OCI-LY3 (cell line): ENCODE data around the gene RPL41.

ENCODE experiments used
- H2AFZ ChIP-seq: fragments of 200-600, 300-600 bp; shearing (Covaris generic); 2 replicates; pipeline ENCODE4 v1.6.0; 2014; ENCODE audit warnings: antibody characterized with exemption, low read depth, low read length
- H3K27ac ChIP-seq: fragments of 200-600, 300-600 bp; sonication (generic); 2 replicates; pipeline ENCODE4 v1.5.1; 2014; ENCODE audit warnings: mild to moderate bottlenecking, low read length, moderate library complexity, mixed read lengths
- H3K27me3 ChIP-seq: fragments of 200-600, 300-600 bp; sonication (generic); 2 replicates; pipeline ENCODE4 v1.6.1; 2014; ENCODE audit warnings: low read depth, low read length, mixed read lengths
- H3K36me3 ChIP-seq: fragments of 200-600, 300-600 bp; sonication (generic); replicated peaks from 2 replicates; pipeline ENCODE3; 2014; ENCODE audit warnings: low read depth, low read length, mixed read lengths
- H3K4me1 ChIP-seq: fragments of 300-600, 200-600 bp; sonication (generic); 2 replicates; pipeline ENCODE4 v1.6.1; 2014; ENCODE audit warnings: low read length, mixed read lengths
- H3K4me2 ChIP-seq: fragments of 200-600, 300-600 bp; sonication (generic); 2 replicates; pipeline ENCODE4 v1.6.1; 2014; ENCODE audit warnings: low read length, mixed read lengths
- H3K4me3 ChIP-seq: fragments of 300-600, 200-600 bp; sonication (generic); 2 replicates; pipeline ENCODE4 v1.5.1; 2014; ENCODE audit warnings: antibody characterized with exemption, mild to moderate bottlenecking, low read length, moderate library complexity
- H3K79me2 ChIP-seq: fragments of 300-600, 200-600 bp; shearing (Covaris generic); 2 replicates; pipeline ENCODE4 v1.6.1; 2014; ENCODE audit warnings: mild to moderate bottlenecking, low read length, mixed read lengths
- H3K9ac ChIP-seq: fragments of 300-600, 200-600 bp; shearing (Covaris generic); 2 replicates; pipeline ENCODE4 v1.6.0; 2014; ENCODE audit warnings: mild to moderate bottlenecking, low read length, moderate library complexity
- H3K9me3 ChIP-seq: fragments of 200-600, 300-600 bp; shearing (Covaris generic); 2 replicates; pipeline ENCODE4 v1.6.1; 2014; ENCODE audit warnings: low read length, mixed read lengths; ENCODE audit not compliant: insufficient read depth
- H4K20me1 ChIP-seq: fragments of 200-600, 300-600 bp; sonication (generic); 2 replicates; pipeline ENCODE4 v1.6.1; 2016; ENCODE audit warnings: low read length, mixed read lengths; ENCODE audit not compliant: insufficient read depth
- EZH2phosphoT487 ChIP-seq: fragments of 200-600 bp; shearing (Covaris generic); IDR thresholded peaks from 2 replicates; pipeline ENCODE4 v1.6.1; 2018; ENCODE audit warnings: antibody characterized with exemption, mixed run types, low read depth
- TF ChIP-seq, protein P1 (sequence below): fragments of 200-600, 300-600 bp; sonication (generic); IDR thresholded peaks from 2 replicates; pipeline ENCODE4 v1.5.1; 2014; ENCODE audit warnings: antibody characterized with exemption, low read length, low read depth

The RPL41 gene

DNA sequence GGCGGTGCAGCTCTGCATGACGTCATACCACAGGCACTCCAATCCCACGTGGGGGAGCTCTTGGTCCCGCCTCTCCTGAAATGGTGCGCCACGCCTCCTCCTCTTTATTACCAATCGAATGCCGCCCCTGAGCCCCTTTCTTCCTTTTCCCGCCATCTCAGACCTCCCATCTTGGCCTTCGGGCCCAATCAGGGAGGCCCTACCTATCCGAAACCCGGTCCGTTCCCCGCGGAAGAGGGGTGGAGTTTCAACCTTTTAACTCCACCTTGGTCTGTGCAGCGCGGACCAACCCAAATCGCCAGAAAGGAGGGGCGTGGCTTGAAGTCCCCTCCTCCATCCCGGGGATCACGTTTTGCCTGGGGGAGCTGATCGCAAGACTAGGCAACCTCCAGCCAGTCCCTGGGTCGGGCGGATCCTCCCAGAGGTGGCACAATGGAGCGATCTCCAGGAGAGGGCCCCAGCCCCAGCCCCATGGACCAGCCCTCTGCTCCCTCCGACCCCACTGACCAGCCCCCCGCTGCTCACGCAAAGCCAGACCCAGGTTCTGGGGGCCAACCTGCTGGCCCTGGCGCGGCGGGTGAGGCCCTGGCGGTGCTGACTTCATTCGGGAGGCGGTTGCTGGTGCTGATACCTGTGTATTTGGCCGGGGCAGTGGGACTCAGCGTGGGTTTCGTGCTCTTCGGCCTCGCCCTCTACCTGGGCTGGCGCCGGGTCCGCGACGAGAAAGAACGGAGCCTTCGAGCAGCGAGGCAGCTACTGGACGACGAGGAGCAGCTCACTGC lies 11.6 kb downstream of the RPL41 start, which contains the start of gene ESYT1:
TSS of gene ESYT1 (plus strand) at position 380 of the 782 bp plus-strand sequence. CDS start at position 433, 53 bp downstream.
- H3K9me3 ChIP-seq: no peaks in the 10 kb centered on the region
- H3K79me2 ChIP-seq: peaks cover 11% of the 10 kb centered on the region
- TF ChIP-seq, protein P1, sequence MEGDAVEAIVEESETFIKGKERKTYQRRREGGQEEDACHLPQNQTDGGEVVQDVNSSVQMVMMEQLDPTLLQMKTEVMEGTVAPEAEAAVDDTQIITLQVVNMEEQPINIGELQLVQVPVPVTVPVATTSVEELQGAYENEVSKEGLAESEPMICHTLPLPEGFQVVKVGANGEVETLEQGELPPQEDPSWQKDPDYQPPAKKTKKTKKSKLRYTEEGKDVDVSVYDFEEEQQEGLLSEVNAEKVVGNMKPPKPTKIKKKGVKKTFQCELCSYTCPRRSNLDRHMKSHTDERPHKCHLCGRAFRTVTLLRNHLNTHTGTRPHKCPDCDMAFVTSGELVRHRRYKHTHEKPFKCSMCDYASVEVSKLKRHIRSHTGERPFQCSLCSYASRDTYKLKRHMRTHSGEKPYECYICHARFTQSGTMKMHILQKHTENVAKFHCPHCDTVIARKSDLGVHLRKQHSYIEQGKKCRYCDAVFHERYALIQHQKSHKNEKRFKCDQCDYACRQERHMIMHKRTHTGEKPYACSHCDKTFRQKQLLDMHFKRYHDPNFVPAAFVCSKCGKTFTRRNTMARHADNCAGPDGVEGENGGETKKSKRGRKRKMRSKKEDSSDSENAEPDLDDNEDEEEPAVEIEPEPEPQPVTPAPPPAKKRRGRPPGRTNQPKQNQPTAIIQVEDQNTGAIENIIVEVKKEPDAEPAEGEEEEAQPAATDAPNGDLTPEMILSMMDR: no peak
- TF ChIP-seq EZH2phosphoT487: no peak
- peak within 1 kb of the TSS; percentile 96 for H3K4me2 ChIP-seq
- peak within 1 kb of the TSS; percentile 97 for H3K4me3 ChIP-seq
- no peaks in the 10 kb centered on the region for H4K20me1 ChIP-seq
- H3K27me3 ChIP-seq: no peaks in the 10 kb centered on the region
- H3K36me3 ChIP-seq: peaks cover 24% of the 10 kb centered on the region
- peak within 1 kb of the TSS; percentile 97 for H3K27ac ChIP-seq
- H3K4me1 ChIP-seq: peaks cover 29% of the 10 kb centered on the region
- peak within 1 kb of the TSS; percentile 94 for H3K9ac ChIP-seq
- peak within 1 kb of the TSS; percentile 49; the same call in 1 of the 2 replicates for H2AFZ ChIP-seq

DNA sequence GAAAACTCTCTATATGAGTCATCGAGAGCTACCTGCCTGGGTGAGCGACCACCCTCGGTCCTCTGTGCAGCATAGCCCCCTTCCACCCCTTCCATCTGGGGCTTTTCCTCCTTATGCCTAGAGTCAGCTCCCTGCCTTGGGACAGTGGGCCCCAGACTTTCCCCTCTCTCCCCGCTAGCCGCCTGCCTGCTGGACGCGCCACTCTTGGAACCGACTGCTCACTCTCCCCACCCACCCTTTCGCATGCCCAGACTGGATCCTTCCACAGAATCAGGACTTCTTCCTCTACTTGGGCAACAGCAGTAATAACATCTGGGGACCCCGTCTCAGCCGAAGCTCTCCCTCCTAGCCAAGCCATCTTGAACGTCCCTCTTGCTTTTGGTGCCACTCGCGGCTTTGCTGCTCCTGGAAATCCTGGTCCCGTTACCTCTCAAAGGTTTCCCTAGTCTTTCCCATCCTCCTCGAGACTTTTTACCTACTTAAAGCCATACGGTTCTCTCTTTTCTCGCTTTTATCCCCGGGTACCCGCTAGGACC lies 12.3 kb downstream of the RPL41 start:
- Histone ChIP-seq H3K9ac (peak overlapping the region; percentile 94), H3K4me3 (peak overlapping the region; percentile 97), H3K36me3 (peaks cover 30% of the 10 kb centered on the region), H3K4me2 (peak overlapping the region; percentile 86), H3K9me3 (no peaks in the 10 kb centered on the region), H2AFZ (0 out of 2 replicates have a peak overlapping the region, but pooled peaks have one; percentile 49), H3K27me3 (no peaks in the 10 kb centered on the region), H3K79me2 (peaks cover 11% of the 10 kb centered on the region), H3K27ac (peak overlapping the region; percentile 55; the same call in 1 of the 2 replicates), H4K20me1 (no peaks in the 10 kb centered on the region), H3K4me1 (peaks cover 29% of the 10 kb centered on the region)
- no peak for TF ChIP-seq EZH2phosphoT487
- TF ChIP-seq, protein P1: no peak

DNA sequence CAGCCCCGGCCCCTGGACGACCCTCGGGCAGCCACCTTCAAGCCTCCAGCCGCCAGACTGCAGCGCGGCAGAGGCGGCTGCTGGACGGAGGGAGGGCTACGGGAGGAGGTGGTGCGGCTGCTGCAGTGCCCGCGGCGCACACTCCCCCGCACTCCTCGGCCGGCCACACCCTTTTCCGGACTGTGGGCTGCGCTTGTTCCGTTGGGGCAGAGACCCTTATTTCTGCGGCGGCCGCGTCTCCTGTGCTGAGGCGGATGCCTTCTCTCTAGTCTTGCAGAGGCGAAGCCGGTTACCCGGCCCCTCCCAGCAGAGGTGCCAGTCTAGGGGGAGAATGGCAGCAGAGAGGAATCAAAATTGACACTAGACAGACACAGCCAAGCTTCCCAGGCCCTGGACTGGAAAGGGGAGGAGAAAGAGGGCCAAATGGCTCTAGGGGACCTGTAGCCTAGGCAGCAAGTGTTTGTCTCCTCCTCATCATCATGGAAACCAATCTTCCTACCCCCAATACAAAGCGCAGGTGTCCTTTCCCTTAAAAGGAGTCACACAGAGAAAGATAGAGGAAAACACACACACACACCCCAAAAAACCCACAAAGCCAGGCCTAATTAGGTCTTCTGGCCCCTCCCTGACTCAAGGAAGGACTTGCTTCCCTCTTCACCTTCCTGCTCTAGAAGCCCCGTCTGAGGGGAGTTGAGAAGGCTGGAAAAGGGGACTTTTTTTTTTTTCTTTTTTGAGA lies 12.9 kb downstream of the RPL41 start:
- H3K9me3 ChIP-seq: no peaks in the 10 kb centered on the region
- H3K27me3 ChIP-seq: no peaks in the 10 kb centered on the region
- H3K4me1 ChIP-seq: peaks cover 29% of the 10 kb centered on the region
- no peak overlapping the region for H2AFZ ChIP-seq
- peak overlapping the region; percentile 97 for H3K4me3 ChIP-seq
- peaks cover 37% of the 10 kb centered on the region for H3K36me3 ChIP-seq
- H3K27ac ChIP-seq: no peak overlapping the region
- H3K79me2 ChIP-seq: peaks cover 11% of the 10 kb centered on the region
- H3K4me2 ChIP-seq: peak overlapping the region; percentile 86
- peak overlapping the region; percentile 94 for H3K9ac ChIP-seq
- TF ChIP-seq, protein P1: no peak
- TF ChIP-seq EZH2phosphoT487: no peak
- H4K20me1 ChIP-seq: no peaks in the 10 kb centered on the region
